Fibroblast of lung (primary cell): Measurements from ENCODE around the gene BANF2.
"Not testable (repeated sequence)": the region's sequence is repeated elsewhere in the genome, so short reads cannot be mapped to it uniquely, and the experiment has no call there.

ENCODE experiments used
- CTCF ChIP-seq, 2 donors: IDR thresholded peaks in 1 of 2; conservative IDR thresholded peaks in 1 of 2; 1 replicate in 1 of 2; 2 replicates in 1 of 2; pipeline ENCODE4 v1.5.1; 2011 to 2012; ENCODE audit warnings: low read length in 2 of 2, control low read depth in 1 of 2, inconsistent platforms in 1 of 2, low read depth in 1 of 2, mild to moderate bottlenecking in 1 of 2
- EZH2 ChIP-seq: IDR thresholded peaks from 2 replicates; pipeline ENCODE4 v1.5.1; 2012; ENCODE audit warnings: low read length, control low read depth, mild to moderate bottlenecking; ENCODE audit errors: missing control alignments

- TF ChIP-seq CTCF (conservative IDR thresholded peaks at IDR 0.05 in 1 of 2, IDR thresholded peaks at IDR 0.05 in 1 of 2; ENCODE audit: low read depth in 1 of 2, low read length in 2 of 2); EZH2: not testable (repeated sequence)
Measured at GRCh38 chr20:17707951-17708350, 8.2 kb downstream of the BANF2 start.
